ES-I3 (cell line): ENCODE data around the gene CAMK4.

Source experiments
- H3K36me3 ChIP-seq: 2 replicates; pipeline ENCODE4 v1.6.1; 2013; ENCODE audit warnings: mild to moderate bottlenecking, low read length, control low read depth, moderate library complexity; ENCODE audit not compliant: insufficient read depth
- H3K4me1 ChIP-seq: 2 replicates; pipeline ENCODE4 v1.6.1; 2013; ENCODE audit warnings: mild to moderate bottlenecking, control low read depth, low read length; ENCODE audit not compliant: insufficient read depth
- H3K9ac ChIP-seq: 2 replicates; pipeline ENCODE4 v1.6.1; 2013; ENCODE audit warnings: low read depth, mild to moderate bottlenecking, low read length, moderate library complexity
- H3K9me3 ChIP-seq: 2 replicates; pipeline ENCODE4 v1.6.1; 2013; ENCODE audit warnings: mild to moderate bottlenecking, low read length, moderate library complexity; ENCODE audit not compliant: control insufficient read depth, insufficient read depth

The CAMK4 gene

GRCh38 chr5:111236348-111236747 is 12.2 kb downstream of the CAMK4 start:
- no peaks in the 10 kb centered on the region; the same call in 1 of the 2 replicates for H3K9me3 ChIP-seq
- no peaks in the 10 kb centered on the region for H3K4me1 ChIP-seq
- H3K9ac ChIP-seq: no peak overlapping the region

GRCh38 chr5:111236995-111237394 is 12.8 kb downstream of the CAMK4 start:
- H3K9ac ChIP-seq: no peak overlapping the region
- no peaks in the 10 kb centered on the region for H3K36me3 ChIP-seq
- no peaks in the 10 kb centered on the region; the same call in 1 of the 2 replicates for H3K9me3 ChIP-seq
- H3K4me1 ChIP-seq: no peaks in the 10 kb centered on the region

More at GRCh38 chr5:111236348-111236747, 12.2 kb downstream of the CAMK4 start:
- H3K36me3 ChIP-seq: no peaks in the 10 kb centered on the region

- H3K4me1 ChIP-seq: no peaks in the 10 kb centered on the region
- H3K9me3 ChIP-seq: no peaks in the 10 kb centered on the region; the same call in 1 of the 2 replicates
- no peak overlapping the region for H3K9ac ChIP-seq
- no peaks in the 10 kb centered on the region for H3K36me3 ChIP-seq
Measured at GRCh38 chr5:111237470-111237869, 13.3 kb downstream of the CAMK4 start.

- H3K4me1 ChIP-seq: no peaks in the 10 kb centered on the region
- no peaks in the 10 kb centered on the region for H3K36me3 ChIP-seq
- no peaks in the 10 kb centered on the region; the same call in 1 of the 2 replicates for H3K9me3 ChIP-seq
- no peak overlapping the region for H3K9ac ChIP-seq
Measured at GRCh38 chr5:111238431-111239225, 14.4 kb downstream of the CAMK4 start.

GRCh38 chr5:111241696-111242095 is 17.5 kb downstream of the CAMK4 start:
- Histone ChIP-seq H3K4me1 (no peaks in the 10 kb centered on the region), H3K9me3 (no peaks in the 10 kb centered on the region; the same call in 1 of the 2 replicates), H3K36me3 (no peaks in the 10 kb centered on the region), H3K9ac (no peak overlapping the region)

GRCh38 chr5:111242606-111243005 is 18.4 kb downstream of the CAMK4 start:
- Histone ChIP-seq H3K36me3 (no peaks in the 10 kb centered on the region), H3K9ac (no peak overlapping the region), H3K9me3 (no peaks in the 10 kb centered on the region; the same call in 1 of the 2 replicates), H3K4me1 (no peaks in the 10 kb centered on the region)

GRCh38 chr5:111243318-111243717 is 19.1 kb downstream of the CAMK4 start:
- Histone ChIP-seq H3K36me3 (no peaks in the 10 kb centered on the region), H3K9me3 (no peaks in the 10 kb centered on the region; the same call in 1 of the 2 replicates), H3K4me1 (no peaks in the 10 kb centered on the region), H3K9ac (no peak overlapping the region)

GRCh38 chr5:111245654-111246053 is 21.5 kb downstream of the CAMK4 start:
- no peaks in the 10 kb centered on the region for H3K9me3 ChIP-seq
- H3K9ac ChIP-seq: no peak overlapping the region
- H3K4me1 ChIP-seq: no peaks in the 10 kb centered on the region
- H3K36me3 ChIP-seq: no peaks in the 10 kb centered on the region

GRCh38 chr5:111246459-111246858 is 22.3 kb downstream of the CAMK4 start:
- Histone ChIP-seq H3K9ac (no peak overlapping the region), H3K36me3 (no peaks in the 10 kb centered on the region), H3K9me3 (no peaks in the 10 kb centered on the region), H3K4me1 (no peaks in the 10 kb centered on the region)

GRCh38 chr5:111248571-111248970 is 24.4 kb downstream of the CAMK4 start:
- H3K9ac ChIP-seq: no peak overlapping the region
- no peaks in the 10 kb centered on the region for H3K36me3 ChIP-seq
- H3K9me3 ChIP-seq: no peaks in the 10 kb centered on the region

GRCh38 chr5:111251921-111252320 is 27.7 kb downstream of the CAMK4 start:
- H3K9me3 ChIP-seq: no peaks in the 10 kb centered on the region
- H3K9ac ChIP-seq: no peak overlapping the region
- no peaks in the 10 kb centered on the region for H3K36me3 ChIP-seq
- H3K4me1 ChIP-seq: no peaks in the 10 kb centered on the region

More at GRCh38 chr5:111248571-111248970, 24.4 kb downstream of the CAMK4 start:
- no peaks in the 10 kb centered on the region for H3K4me1 ChIP-seq

GRCh38 chr5:111252799-111253545 is 28.8 kb downstream of the CAMK4 start:
- H3K36me3 ChIP-seq: no peaks in the 10 kb centered on the region
- no peak overlapping the region for H3K9ac ChIP-seq
- no peaks in the 10 kb centered on the region for H3K4me1 ChIP-seq
- no peaks in the 10 kb centered on the region for H3K9me3 ChIP-seq

- H3K9me3 ChIP-seq: no peaks in the 10 kb centered on the region
- no peaks in the 10 kb centered on the region for H3K4me1 ChIP-seq
- no peak overlapping the region for H3K9ac ChIP-seq
- no peaks in the 10 kb centered on the region for H3K36me3 ChIP-seq
Measured at GRCh38 chr5:111254613-111255012, 30.4 kb downstream of the CAMK4 start.

GRCh38 chr5:111255169-111255568 is 31.0 kb downstream of the CAMK4 start:
- Histone ChIP-seq H3K4me1 (no peaks in the 10 kb centered on the region), H3K36me3 (no peaks in the 10 kb centered on the region), H3K9ac (no peak overlapping the region), H3K9me3 (no peaks in the 10 kb centered on the region)

GRCh38 chr5:111256128-111256527 is 31.9 kb downstream of the CAMK4 start:
- Histone ChIP-seq H3K4me1 (no peaks in the 10 kb centered on the region), H3K36me3 (no peaks in the 10 kb centered on the region), H3K9ac (no peak overlapping the region), H3K9me3 (no peaks in the 10 kb centered on the region)
